NCI-H146 treated with DMSO at 0.1 percent for 48 hours (cell line): ENCODE data around the gene CNN2.

Source experiments
- DNase-seq: peaks from one replicate; lab custom pipeline; 2025; ENCODE audit not compliant: unreplicated experiment; lab: John Stamatoyannopoulos, UW

The CNN2 gene

GRCh38 chr19:1049106-1049505 lies 22.7 kb downstream of the CNN2 start:
- no peak for DNase-seq

- DNase-seq, result no peak
Observed at GRCh38 chr19:1049800-1050199, 23.4 kb downstream of the CNN2 start.

- no peak for DNase-seq
Observed at GRCh38 chr19:1050989-1051788, 24.8 kb downstream of the CNN2 start.

- DNase-seq, result no peak
Observed at GRCh38 chr19:1051791-1052190, 25.4 kb downstream of the CNN2 start.

GRCh38 chr19:1052349-1052975 lies 26.1 kb downstream of the CNN2 start:
- no peak for DNase-seq

- DNase-seq, result no peak
Observed at GRCh38 chr19:1053176-1054101, 27.0 kb downstream of the CNN2 start.

- DNase-seq, result no peak
Observed at GRCh38 chr19:1054102-1055027, 28.0 kb downstream of the CNN2 start.

GRCh38 chr19:1055028-1055425 lies 28.6 kb downstream of the CNN2 start:
- DNase-seq, result no peak

- DNase-seq, result no peak
Observed at GRCh38 chr19:1055886-1056620, 29.6 kb downstream of the CNN2 start.

GRCh38 chr19:1057176-1057855 lies 30.9 kb downstream of the CNN2 start:
- no peak for DNase-seq

GRCh38 chr19:1058112-1058511 lies 31.7 kb downstream of the CNN2 start:
- DNase-seq, result no peak

GRCh38 chr19:1060689-1061088 lies 34.3 kb downstream of the CNN2 start:
- no peak for DNase-seq

- DNase-seq, result no peak
Observed at GRCh38 chr19:1061987-1062386, 35.6 kb downstream of the CNN2 start.

- no peak for DNase-seq
Observed at GRCh38 chr19:1062387-1063029, 36.1 kb downstream of the CNN2 start.

GRCh38 chr19:1063030-1063908 lies 36.9 kb downstream of the CNN2 start:
- no peak for DNase-seq

GRCh38 chr19:1063909-1064660 lies 37.7 kb downstream of the CNN2 start:
- no peak for DNase-seq
